ENCODE measurements around the gene FBXO33.
"Not testable (repeated sequence)": the region's sequence is repeated elsewhere in the genome, so short reads cannot be mapped to it uniquely, and the experiment has no call there.

FBXO33 gene

GRCh38 chr14:39368261-39368959 is 63.8 kb downstream of the FBXO33 start:
- DNase-seq: peak; percentile 64

GRCh38 chr14:39367387-39367751 is 64.9 kb downstream of the FBXO33 start:
- DNase-seq: no peak

GRCh38 chr14:39366460-39367386 is 65.5 kb downstream of the FBXO33 start:
- no peak for DNase-seq

- DNase-seq: no peak
These were observed 66.9 kb downstream of the FBXO33 start for GRCh38 chr14:39365354-39365753.

GRCh38 chr14:39364509-39364908 is 67.7 kb downstream of the FBXO33 start:
- DNase-seq: no peak

GRCh38 chr14:39361556-39361955 is 70.7 kb downstream of the FBXO33 start:
- DNase-seq: not testable (repeated sequence)

GRCh38 chr14:39360316-39360715 is 71.9 kb downstream of the FBXO33 start:
- DNase-seq: no peak

- DNase-seq: not testable (repeated sequence)
These were observed 73.2 kb downstream of the FBXO33 start for GRCh38 chr14:39359069-39359468.

GRCh38 chr14:39351708-39352107 is 80.5 kb downstream of the FBXO33 start:
- DNase-seq: no peak

GRCh38 chr14:39350866-39351265 is 81.4 kb downstream of the FBXO33 start:
- DNase-seq: no peak

All from NCI-H2171 (cell line).